LNCaP clone FGC (cell line): Measurements from ENCODE around the gene SCARF1.

Source experiments
- DNase-seq: peaks from one replicate; pipeline ENCODE4 v3.0.0-alpha.2; 2011; ENCODE audit warnings: low read depth
- H3K4me3 ChIP-seq: 2 replicates; pipeline ENCODE4 v1.5.1; 2011; ENCODE audit warnings: mild to moderate bottlenecking, low read depth, low read length, control low read depth
- TF ChIP-seq, protein P1 (sequence below): IDR thresholded peaks from 2 replicates; pipeline ENCODE4 v1.5.1; 2012; ENCODE audit warnings: mild to moderate bottlenecking; ENCODE audit not compliant: control insufficient read depth, insufficient read depth; ENCODE audit errors: extremely low read depth

The SCARF1 gene

DNA sequence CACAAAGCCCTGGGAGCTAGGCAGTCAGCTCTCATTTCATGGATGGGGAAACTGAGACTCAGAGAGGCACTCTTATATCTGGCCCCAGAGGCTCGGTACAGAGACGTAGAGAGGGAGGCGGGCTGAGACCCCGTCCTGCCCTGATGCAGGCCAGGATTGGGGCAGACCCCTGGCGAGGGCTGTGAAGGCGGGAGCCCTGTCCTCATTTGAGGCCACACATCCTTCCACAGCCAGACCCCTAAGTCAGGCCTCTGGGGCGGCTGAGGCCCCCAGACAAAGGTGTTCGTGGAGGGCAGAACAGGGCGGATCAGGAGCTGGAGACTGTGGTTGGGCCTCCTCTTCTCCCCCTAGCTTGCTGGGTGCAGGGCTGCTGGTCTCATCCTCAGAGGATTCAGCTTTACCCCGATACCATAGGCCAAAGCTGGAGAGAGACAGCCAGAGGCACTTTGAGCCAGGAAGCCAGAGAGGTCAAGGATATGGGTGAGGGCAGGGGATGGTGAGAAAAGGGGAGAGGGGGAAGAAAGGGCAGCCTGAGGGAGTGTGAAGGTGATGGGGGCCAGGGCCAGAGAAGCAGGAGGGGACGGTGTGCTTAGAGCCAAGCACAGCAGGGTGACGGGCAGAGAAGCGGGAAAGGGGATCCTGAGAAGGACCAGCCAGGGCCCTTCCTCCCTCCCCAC lies 805 bp upstream of the SCARF1 start:
- TF ChIP-seq, protein P1, sequence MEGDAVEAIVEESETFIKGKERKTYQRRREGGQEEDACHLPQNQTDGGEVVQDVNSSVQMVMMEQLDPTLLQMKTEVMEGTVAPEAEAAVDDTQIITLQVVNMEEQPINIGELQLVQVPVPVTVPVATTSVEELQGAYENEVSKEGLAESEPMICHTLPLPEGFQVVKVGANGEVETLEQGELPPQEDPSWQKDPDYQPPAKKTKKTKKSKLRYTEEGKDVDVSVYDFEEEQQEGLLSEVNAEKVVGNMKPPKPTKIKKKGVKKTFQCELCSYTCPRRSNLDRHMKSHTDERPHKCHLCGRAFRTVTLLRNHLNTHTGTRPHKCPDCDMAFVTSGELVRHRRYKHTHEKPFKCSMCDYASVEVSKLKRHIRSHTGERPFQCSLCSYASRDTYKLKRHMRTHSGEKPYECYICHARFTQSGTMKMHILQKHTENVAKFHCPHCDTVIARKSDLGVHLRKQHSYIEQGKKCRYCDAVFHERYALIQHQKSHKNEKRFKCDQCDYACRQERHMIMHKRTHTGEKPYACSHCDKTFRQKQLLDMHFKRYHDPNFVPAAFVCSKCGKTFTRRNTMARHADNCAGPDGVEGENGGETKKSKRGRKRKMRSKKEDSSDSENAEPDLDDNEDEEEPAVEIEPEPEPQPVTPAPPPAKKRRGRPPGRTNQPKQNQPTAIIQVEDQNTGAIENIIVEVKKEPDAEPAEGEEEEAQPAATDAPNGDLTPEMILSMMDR, result no peak
- H3K4me3 ChIP-seq, result no peak overlapping the region

DNA sequence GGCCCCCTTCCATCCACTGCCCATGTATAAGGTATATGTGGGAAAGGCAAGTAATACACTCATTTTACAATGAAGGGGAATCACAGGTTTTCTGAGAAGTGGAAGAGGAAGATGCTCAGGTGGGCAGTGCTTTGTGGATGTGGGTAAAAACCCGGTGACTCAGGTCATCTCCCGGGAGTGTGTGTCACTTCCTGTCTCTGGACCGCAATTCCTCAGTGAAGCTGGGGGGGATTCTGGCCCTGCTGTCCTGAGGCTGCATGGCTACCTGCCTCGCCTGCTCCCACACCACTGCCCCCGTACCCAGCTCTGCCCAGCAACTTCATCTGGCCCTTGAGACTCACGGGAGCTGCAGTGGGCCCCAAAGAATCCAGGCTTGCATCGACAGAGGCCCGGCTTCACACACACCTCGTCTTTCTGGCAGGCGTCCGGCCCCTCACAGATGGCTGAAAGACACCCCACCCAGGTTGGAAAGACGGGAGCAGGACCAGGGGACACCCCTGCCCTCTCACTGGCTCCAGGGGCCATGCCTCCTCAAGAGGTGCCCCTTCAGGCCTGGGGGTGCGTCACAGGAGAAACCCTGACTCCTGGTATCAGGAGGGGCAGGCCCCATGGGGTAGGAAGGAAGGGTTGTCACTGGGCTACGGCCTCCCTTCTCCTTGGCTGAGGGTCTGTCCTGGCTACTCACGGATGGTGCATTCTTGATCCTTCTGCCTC lies 882 bp downstream of the SCARF1 start:
- no peak for DNase-seq
- TF ChIP-seq, protein P1, result no peak

More for the DNA sequence above, 805 bp upstream of the SCARF1 start:
- no peak for DNase-seq

DNA sequence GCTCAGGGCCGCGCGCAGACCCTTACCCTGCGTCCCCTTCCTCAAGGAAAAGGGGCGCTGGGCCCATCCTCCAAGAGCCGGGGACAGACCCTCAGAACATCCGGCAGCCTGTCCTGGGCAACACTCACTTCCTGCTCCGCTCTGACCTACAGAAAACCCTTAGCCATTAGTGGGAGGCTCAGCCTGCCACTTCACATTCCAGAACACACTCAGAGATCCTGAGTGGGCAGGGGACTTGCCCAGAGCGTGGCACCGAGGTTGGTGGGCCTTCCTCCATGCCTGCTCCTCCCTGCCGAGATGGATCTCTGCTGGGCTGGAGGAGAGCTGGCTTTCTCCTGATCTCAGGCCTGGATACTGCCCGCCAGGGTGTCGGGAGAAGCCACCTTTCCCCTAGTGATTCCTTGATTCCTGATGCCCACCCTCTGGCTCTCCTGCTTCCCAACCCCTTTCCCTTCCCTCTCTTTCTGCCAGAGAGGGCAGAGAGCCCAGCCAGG lies 1.5 kb downstream of the SCARF1 start:
- no peak for DNase-seq
- peak overlapping the region; percentile 42 for H3K4me3 ChIP-seq
- TF ChIP-seq, protein P1, result no peak

More for the DNA sequence above, 882 bp downstream of the SCARF1 start:
- H3K4me3 ChIP-seq, result no peak overlapping the region

DNA sequence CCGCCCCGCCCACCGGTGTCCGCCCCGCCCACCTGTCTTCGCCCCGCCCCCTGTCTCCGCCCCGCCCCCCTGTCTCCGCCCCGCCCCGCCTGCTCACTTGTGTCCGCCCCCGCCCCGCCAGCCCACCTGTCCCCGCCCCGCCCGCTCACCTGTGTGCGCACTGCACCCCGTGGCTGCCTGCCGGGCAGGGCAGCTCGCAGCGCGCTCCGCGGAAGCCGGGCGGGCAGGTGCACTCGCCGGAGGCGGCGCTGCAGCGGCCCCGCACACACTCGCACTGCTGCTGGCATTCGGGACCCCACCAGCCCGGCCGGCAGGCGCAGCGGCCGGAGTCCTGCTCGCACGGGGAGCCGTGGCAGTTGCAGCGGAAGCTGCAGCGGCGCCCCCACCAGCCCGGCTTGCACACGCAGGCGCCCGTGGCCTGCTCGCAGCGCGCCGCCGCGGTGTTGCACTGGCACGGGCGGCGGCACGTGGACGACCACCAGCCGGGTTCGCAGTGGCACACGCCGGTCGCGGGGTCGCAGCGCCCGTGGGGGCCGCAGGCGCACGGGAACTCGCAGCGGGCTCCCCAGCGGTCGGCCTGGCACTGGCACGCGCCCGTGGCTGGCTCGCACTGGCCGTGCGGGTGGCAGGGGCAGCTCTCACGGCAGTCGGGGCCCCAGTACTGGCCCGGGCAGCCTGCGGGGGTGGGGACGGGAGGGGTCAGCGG lies 2.1 kb downstream of the SCARF1 start:
- DNase-seq, result no peak
- peak overlapping the region; percentile 42 for H3K4me3 ChIP-seq
- TF ChIP-seq, protein P1, result peak; percentile 52

DNA sequence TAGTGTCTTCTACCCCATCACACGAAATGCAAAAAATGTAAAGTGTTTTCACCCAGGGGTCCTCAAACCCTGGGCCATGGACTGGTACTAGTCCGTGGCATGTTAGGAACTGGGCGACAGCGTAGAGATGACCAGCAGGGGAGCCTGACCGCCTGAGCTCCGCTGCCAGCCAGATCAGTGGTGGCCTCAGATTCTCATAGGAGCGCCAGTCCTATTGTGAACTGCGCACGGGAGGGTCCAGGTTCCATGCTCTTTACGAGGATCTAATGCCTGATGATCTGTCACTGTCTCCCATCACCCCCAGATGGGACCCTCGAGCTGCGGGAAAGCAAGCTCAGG lies 4.5 kb downstream of the SCARF1 start:
- TF ChIP-seq, protein P1, result no peak
- H3K4me3 ChIP-seq, result no peak overlapping the region
- DNase-seq, result no peak

DNA sequence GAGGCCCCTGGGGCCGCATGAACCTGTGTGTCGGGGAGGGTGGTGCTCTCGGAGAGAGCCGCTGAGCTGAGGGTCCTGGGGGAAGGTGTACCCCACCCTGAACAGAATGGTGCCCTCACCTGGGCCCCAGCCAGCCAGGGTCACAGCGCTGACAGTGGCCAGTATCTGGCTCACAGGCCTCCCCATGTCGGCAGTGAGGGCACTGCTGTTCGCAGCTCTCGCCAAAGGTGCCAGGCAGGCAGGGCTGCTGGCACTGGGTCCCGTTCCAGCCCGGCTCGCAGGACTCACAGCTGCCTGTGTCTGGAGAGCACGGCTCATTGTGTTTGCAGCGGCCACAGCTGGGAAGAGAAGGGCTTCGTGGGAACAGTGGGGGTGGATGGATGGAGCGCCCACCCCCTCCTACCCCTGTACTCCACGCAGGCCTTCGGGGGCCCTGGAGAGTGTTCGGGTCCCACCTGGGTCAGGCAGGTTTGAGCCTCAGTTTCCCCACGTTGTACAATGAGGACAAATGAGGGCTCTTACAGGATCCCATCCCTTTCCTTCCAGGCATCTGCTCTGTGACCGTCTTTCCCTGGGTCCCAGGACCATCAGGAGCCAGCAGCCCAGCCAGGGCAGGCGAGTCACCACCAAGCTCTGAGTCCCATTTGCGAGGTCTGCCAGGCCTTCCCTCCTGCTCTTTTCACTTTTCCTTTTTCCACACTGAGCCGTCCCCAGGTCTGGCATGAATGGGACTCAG lies 5.0 kb downstream of the SCARF1 start:
- H3K4me3 ChIP-seq, result no peak overlapping the region
- DNase-seq, result no peak
- TF ChIP-seq, protein P1, result no peak
